Activated CD4-positive, alpha-beta memory T cell treated with anti-CD3 and anti-CD28 coated beads, Interleukin-2, amount 10 ng/mL, durations not matched to agents 7 days and 5 days (primary cell): ENCODE measurements around the gene PSPN. TPM values are rescaled to one million over a fixed set of nuclear protein-coding genes. Genes with fewer than 3 reads are reported as not detected.
A peak's percentile ranks its signal among the peaks of the same experiment; 100 is the strongest.

Experiments used
- CTCF ChIA-PET: fragments of 350-600 bp; sonication (Branson Sonifier 250); formaldehyde crosslinking; loops from one replicate; lab custom pipeline; 2021; ENCODE audit warnings: antibody characterized with exemption, inconsistent platforms; lab: Charles Lee
- POLR2A ChIA-PET: fragments of 350-600 bp; sonication (Branson Sonifier 250); formaldehyde crosslinking; loops from one replicate; lab custom pipeline; 2021; ENCODE audit warnings: antibody characterized with exemption; lab: Charles Lee
- DNase-seq: peaks from one replicate; pipeline ENCODE4 v3.0.0-alpha.2; 2020
- H3K27ac Mint-ChIP-seq: one replicate; pipeline ENCODE4 v1.8.0; 2021; ENCODE audit warnings: mild to moderate bottlenecking, mixed read lengths
- H3K27me3 Mint-ChIP-seq: one replicate; pipeline ENCODE4 v1.8.0; 2021; ENCODE audit warnings: mixed read lengths
- H3K36me3 Mint-ChIP-seq: one replicate; pipeline ENCODE4 v1.8.0; 2021; ENCODE audit warnings: low read depth, mixed read lengths
- H3K4me1 Mint-ChIP-seq: one replicate; pipeline ENCODE4 v1.8.0; 2021; ENCODE audit warnings: mixed read lengths
- H3K4me3 Mint-ChIP-seq: one replicate; pipeline ENCODE4 v1.8.0; 2021; ENCODE audit warnings: mild to moderate bottlenecking, mixed read lengths
- H3K9me3 Mint-ChIP-seq: one replicate; pipeline ENCODE4 v1.8.0; 2021; ENCODE audit warnings: mixed read lengths
- total RNA-seq, 2 experiments: library from RNA; stranded (reverse); gene quantifications; one replicate each; pipeline ENCODE4 v1.2.3, GENCODE V29; 2021

PSPN gene, protein sequence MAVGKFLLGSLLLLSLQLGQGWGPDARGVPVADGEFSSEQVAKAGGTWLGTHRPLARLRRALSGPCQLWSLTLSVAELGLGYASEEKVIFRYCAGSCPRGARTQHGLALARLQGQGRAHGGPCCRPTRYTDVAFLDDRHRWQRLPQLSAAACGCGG
- 1 to 10 TPM; 2.3 to 2.7 TPM for total RNA-seq

DNA sequence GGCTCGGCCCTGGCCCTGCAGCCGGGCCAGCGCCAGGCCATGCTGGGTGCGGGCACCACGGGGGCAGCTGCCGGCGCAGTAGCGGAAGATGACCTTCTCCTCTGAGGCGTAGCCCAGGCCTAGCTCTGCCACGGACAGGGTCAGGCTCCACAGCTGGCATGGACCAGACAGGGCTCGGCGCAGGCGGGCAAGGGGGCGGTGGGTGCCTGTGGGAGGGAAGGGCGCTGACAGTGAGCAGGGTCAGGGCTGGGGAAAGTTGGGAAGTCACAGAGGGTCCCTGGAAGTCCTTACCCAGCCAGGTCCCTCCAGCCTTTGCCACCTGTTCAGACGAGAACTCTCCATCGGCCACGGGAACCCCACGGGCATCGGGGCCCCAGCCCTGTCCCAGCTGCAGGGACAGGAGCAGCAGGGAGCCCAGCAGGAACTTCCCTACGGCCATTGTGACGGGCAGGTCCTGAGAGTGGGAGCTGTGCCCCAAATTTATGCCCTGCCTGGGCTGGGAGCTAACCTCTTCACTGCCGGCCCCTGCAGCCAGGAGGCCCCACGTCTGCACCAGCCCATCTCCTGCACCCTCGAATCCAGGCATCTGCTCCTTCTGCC lies at the start of gene PSPN:
Gene PSPN, minus strand, starts transcription at position 523 of the 600 bp plus-strand sequence. Its CDS starts 84 bp downstream, at position 439.
- peaks cover 17% of the 10 kb centered on the region for H3K36me3 Mint-ChIP-seq
- POLR2A ChIA-PET = interaction anchor here (1.6 kb wide), 1 partner anchor 11 kb away, joined by 3 read pairs; no protein-coding TSS in a partner anchor

DNA sequence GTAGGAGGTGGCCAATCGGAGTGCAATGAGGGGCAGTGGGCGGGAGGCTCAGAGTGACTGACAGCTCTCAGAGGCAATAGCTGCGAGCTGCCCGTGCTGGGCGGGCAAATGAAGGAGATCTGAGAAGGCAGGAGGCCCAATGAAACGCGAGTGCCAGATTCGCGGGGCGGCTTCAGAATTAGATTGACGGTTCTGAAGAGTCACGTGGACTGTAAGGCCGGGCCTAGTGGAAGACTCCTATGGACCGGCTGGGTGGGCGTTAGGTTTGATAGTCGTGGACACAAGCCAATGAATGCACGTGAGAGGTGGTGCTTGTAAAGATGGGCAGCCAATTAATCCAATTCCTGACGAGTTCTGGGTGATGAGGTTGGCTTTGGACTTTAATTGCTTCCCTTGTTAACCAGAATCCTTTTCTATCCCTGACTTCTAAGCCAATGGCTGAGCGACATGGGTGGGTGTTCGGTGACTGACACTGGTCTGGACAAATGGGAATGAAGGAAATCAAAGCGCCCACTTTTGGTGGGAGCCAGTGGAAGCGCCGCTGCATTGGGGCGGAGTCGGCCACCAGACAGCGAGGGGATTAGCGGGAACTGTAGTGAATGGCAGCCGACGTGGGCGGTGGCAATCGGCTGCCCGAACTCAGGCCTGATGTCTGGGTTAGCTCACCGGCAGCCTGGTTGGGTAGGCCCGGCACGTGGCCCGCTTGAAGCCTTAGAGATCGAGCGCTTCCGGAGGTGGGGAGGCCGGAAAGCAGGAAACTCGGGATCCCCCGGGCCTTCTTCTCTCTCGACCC lies 49.4 kb upstream of the PSPN start:
- POLR2A ChIA-PET = interaction anchor here (0.6 to 2.4 kb wide), 17 partner anchors 9 to 734 kb away, joined by 3 to 18 read pairs (median 4); partner anchors contain the start of genes ALKBH7, CLPP, DENND1C and GTF2F1
- no peaks in the 10 kb centered on the region for H3K9me3 Mint-ChIP-seq
- CTCF ChIA-PET = interaction anchor here (0.8 to 1.8 kb wide), 6 partner anchors 14 to 438 kb away, joined by 3 to 6 read pairs (median 4); partner anchors contain the start of gene ALKBH7
- peak; percentile 100 for DNase-seq
- peak overlapping the region; percentile 80 for H3K27ac Mint-ChIP-seq
- H3K4me3 Mint-ChIP-seq = peak overlapping the region; percentile 71
- no peaks in the 10 kb centered on the region for H3K27me3 Mint-ChIP-seq
- peaks cover 31% of the 10 kb centered on the region for H3K36me3 Mint-ChIP-seq
- H3K4me1 Mint-ChIP-seq = peaks cover 40% of the 10 kb centered on the region

More for the DNA sequence above, at the start of gene PSPN:
- Mint-ChIP-seq H3K27me3 (no peaks in the 10 kb centered on the region), H3K9me3 (no peaks in the 10 kb centered on the region), H3K27ac (no peak within 1 kb of the TSS), H3K4me1 (peaks cover 13% of the 10 kb centered on the region), H3K4me3 (no peak within 1 kb of the TSS)
- DNase-seq = no peak
- CTCF ChIA-PET = no interaction called here

DNA sequence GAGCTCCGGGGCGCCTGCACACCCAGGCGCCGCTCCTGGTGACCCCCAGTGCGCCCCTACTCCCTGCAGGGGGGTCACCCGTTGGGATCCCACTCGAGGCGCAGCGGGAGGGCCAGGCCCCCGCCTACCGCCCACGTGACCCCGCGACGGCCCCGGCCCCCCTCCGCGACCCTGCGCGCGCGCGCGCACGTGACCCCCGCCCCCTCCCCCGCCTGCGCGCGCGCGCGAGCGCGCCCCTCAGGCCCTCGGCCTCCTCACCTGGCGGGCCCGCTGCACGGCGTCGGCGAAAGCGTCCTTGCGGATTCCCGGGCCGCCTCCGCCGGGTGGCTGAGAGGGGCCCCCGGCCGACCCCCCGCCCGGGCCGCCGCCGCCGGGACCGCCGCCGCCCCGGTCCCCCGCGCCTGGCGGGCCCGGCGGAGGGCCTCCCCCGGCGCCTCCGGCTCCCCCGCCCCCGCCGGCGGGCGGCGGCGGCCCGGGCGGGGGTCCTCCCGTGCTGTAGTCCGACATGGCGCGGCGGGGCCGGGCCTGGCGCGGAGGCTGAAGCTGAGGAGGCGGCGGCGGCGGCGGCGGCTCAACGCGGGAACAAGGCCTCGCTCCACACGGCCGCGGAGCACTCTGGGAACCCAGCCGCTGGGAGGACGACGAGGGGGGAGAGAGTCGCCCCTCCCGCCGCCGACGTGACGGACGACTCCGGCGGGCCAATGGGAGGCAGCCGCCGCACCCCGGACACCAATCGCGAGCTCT lies 48.6 kb upstream of the PSPN start, which contains the start of gene KHSRP:
Gene KHSRP, minus strand, starts transcription at position 617 of the 744 bp plus-strand sequence. Its CDS starts 110 bp downstream, at position 507.
- ChIA-PET POLR2A (interaction anchor here (0.8 to 2.4 kb wide), 17 partner anchors 8 to 733 kb away, joined by 3 to 18 read pairs (median 4); partner anchors contain the start of genes ALKBH7, CLPP, DENND1C and GTF2F1), CTCF (interaction anchor here (0.8 to 1.8 kb wide), 6 partner anchors 14 to 439 kb away, joined by 3 to 6 read pairs (median 4); partner anchors contain the start of gene ALKBH7)
- peak within 1 kb of the TSS; percentile 88 for H3K4me3 Mint-ChIP-seq
- no peaks in the 10 kb centered on the region for H3K27me3 Mint-ChIP-seq
- peak within 1 kb of the TSS; percentile 80 for H3K27ac Mint-ChIP-seq
- H3K9me3 Mint-ChIP-seq = no peaks in the 10 kb centered on the region
- H3K4me1 Mint-ChIP-seq = peaks cover 37% of the 10 kb centered on the region
- no peak for DNase-seq
- H3K36me3 Mint-ChIP-seq = peaks cover 37% of the 10 kb centered on the region

DNA sequence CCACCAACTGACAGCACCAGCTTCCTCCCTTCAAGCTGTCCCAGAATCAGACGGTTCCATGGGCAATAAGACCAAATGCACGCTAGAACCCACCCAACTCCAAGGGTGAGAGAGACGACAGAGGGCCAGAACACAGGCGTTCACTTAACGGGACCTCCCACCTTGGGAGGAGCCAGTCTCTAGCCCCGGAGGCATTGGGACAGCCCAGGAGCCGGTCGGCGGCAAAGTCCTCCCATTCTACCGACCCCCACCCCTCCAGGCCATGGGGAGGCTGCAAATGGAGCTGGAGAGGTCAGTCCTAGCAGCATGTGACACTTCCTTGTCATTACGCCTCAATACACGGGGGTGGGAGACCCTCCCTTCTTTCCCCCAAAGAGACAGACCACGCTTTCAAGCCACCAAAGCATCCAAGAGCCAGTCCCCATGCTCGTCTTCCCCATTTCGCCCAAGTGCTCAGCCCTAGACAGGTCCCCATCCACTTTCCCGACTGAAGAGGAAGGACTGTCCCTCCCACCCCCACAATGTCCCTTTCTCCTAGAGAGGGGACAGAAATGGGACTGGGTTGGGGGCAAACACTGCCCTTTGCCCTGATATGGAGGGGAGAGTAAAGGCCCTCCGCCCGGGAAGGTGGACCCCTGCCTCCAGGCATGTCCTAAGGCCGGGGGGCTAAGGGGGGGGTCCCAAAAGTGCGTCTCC lies 47.9 kb upstream of the PSPN start:
- Mint-ChIP-seq H3K9me3 (no peaks in the 10 kb centered on the region), H3K4me1 (peaks cover 37% of the 10 kb centered on the region), H3K36me3 (peaks cover 45% of the 10 kb centered on the region), H3K27me3 (no peaks in the 10 kb centered on the region), H3K4me3 (peak overlapping the region; percentile 88), H3K27ac (peak overlapping the region; percentile 78)
- DNase-seq = peak; percentile 54
- ChIA-PET POLR2A (interaction anchor here (1.0 to 2.4 kb wide), 4 partner anchors 12 to 59 kb away, joined by 4 to 16 read pairs (median 8); partner anchors contain the start of genes GTF2F1 and SLC25A41), CTCF (no interaction called here)

DNA sequence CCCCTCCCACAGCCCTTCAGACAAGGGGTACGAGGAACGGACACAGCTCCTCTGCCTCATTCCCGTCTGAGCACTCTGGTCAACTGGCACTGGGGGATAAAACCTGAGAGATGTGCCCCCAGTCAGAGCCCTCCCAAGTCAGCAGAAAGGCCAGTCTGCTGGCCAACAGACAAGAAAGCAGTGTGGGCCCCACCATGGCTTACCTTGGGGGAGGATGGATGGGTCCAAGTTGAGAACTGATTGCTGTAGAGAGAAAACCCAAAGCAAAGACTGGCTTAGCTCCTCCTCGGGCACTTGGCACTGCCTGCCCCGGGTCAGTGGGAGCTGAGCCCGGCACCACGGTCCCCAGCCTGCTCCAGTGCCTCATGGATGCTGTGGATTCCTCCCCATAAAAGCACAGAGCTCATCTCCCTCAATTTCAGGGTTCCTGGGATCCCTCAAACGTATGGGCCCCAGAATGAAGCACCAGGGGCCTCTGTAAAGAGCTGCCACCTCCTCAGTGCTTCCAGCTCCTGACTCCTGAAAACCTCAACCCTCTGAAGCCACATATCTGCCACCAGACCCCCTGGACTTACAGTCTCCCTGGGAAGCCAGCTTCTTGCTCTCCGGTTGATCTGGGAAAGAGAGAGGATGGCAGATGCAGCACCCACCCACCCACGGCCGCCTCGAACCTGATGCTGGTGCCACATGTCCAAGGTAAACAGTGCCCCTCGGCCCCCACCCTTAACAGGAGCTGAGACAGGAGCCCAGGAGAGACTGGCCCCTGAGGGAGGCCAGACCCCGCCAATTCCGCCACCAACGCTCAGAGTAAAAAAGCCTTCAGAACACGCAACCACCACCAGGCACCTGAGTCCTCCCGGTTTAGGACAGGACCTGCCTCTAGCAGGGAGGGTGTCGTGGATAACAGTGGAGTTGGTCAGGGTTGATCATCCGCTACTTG lies 45.6 kb upstream of the PSPN start:
- Mint-ChIP-seq H3K27ac (no peak overlapping the region), H3K36me3 (peaks cover 65% of the 10 kb centered on the region)
- CTCF ChIA-PET = no interaction called here

DNA sequence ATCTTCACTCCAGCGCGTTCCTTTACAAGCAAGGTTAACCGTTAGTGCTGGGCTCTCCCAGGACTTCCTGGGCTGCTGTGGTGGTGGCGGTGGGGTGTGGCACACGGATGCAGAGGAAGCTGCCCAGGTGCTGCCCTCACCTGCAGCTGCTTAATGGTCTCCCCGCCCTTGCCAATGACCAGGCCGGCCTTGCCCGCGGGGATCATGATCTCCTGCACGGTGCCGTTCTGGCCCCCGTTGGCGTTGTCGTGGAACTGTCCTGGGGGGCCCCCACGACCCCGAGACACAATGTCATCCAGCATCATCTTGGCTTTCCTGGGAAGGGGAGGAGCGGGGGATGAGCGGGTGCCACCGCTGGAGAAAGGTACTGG lies 42.8 kb upstream of the PSPN start:
- Mint-ChIP-seq H3K27ac (no peak overlapping the region), H3K4me3 (no peak overlapping the region), H3K27me3 (no peaks in the 10 kb centered on the region), H3K36me3 (peaks cover 77% of the 10 kb centered on the region), H3K4me1 (peaks cover 21% of the 10 kb centered on the region), H3K9me3 (no peaks in the 10 kb centered on the region)
- DNase-seq = no peak
- CTCF ChIA-PET = no interaction called here
- POLR2A ChIA-PET = no interaction called here

More for the DNA sequence above, 45.6 kb upstream of the PSPN start:
- Mint-ChIP-seq H3K9me3 (no peaks in the 10 kb centered on the region), H3K27me3 (no peaks in the 10 kb centered on the region), H3K4me3 (no peak overlapping the region), H3K4me1 (peaks cover 33% of the 10 kb centered on the region)
- no peak for DNase-seq
- POLR2A ChIA-PET = interaction anchor here (0.8 to 1.2 kb wide), 2 partner anchors 48 to 60 kb away, joined by 3 read pairs; partner anchors contain the start of gene DENND1C

DNA sequence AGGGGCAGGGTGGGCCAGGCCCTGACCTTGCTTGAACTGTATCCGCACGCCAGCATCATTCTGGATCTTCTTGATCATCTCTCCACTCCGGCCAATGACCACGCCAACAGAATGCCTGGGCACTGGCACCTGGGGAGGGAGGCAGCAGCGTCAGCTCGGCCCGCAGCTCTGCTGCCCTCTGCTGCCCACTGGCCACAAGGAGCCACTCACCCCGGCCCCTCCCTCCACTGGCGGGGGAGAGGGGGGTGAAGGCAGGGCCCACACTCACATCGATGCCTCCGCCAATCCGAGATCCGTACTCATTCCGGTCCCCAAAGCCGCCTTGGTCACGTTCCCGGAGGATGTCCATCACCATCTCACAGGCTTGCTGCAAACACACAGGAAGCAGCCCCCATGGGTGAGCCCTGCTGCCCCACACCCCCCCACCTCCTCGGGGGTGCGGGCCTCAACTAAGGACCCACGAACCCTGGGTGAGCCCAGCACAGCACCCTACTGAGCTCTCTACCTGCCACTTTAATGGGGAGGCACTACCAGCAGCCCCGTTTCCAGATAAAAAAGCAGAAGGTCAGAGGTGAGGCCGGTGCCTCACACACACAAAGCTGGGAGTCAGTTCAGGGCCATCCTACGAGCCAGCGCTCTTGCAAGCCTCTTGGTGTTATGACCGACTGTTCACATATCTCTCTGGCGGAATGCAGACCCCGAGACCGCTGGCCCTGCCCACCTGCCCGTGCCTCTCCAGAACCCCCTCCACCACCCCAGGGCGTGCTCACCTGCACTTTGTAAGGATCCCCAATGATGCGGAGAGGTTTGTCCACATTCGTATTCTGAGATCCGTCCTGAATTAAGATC lies 42.2 kb upstream of the PSPN start:
- H3K4me1 Mint-ChIP-seq = peaks cover 15% of the 10 kb centered on the region
- ChIA-PET POLR2A (no interaction called here), CTCF (no interaction called here)
- peaks cover 71% of the 10 kb centered on the region for H3K36me3 Mint-ChIP-seq
- no peaks in the 10 kb centered on the region for H3K9me3 Mint-ChIP-seq
- no peak overlapping the region for H3K4me3 Mint-ChIP-seq
- no peak overlapping the region for H3K27ac Mint-ChIP-seq
- DNase-seq = no peak
- no peaks in the 10 kb centered on the region for H3K27me3 Mint-ChIP-seq

DNA sequence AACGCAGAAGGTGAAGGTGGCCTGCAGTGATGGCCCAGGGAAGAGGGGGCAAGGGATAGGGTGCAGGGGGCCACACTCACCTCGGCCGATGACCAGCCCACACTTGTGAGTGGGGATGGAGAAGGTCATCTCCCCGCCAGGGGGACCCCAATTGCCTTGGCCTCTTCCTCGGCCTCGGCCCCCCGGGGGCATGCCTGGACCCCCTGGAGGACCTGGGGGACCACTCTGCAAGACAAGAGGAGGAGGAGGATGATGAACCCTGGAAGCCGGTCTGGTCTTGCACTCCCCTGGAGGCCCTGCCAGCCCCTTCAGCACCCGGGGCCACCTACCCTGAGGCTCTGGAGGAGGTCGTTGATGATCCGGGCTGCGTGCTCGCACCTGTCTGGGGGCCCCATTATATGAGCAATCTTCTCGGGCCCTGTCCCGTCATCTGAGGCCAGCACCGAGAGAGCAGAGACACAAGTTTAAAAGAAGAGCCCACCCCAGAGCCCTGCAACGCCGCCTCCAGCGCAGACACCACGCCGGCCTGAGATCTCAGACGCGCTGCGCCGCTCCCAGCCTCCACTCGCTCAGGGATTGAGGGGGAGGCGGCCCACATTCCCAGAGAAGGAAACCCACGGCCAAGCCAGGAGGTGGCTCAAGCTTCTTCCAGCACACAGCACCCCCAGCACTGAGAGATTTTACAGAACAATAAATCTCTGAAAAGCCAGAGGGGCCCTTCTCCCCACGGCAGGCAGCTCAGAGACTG lies 41.1 kb upstream of the PSPN start:
- DNase-seq = no peak
- peaks cover 5% of the 10 kb centered on the region for H3K4me1 Mint-ChIP-seq
- POLR2A ChIA-PET = interaction anchor here (1.2 kb wide), 1 partner anchor 8 kb away, joined by 3 read pairs; the partner anchor contains the start of gene KHSRP

DNA sequence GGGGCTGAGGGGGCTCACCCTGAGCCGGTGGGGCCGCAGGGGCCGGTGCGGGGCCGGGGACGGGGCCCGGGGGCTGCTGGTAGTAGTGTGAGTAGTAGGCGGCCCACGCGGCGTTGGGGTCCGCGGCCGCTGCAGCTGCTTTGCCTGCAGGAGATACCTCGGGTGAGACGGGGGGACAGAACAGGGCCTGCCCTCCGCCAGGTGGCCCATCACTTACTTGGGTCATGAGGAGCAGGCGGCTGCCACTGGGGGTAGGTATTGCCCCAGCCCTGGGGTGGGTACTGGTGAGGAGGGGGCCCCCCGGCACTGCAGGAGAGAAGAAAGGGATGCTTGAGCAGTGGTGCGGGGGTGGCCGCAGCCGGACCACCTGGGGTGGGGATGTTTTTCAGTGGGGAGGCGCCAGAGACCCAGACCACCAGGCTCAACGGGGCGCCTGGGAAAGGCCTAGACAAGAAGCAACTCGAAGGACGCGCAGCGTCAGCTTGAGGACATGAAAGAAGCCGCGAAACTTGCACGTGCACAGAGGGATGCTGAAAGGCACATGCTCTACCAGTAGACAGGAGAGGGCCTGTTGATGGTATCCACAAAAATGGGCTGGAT lies 40.0 kb upstream of the PSPN start:
- H3K36me3 Mint-ChIP-seq = peaks cover 54% of the 10 kb centered on the region
- H3K27ac Mint-ChIP-seq = no peak overlapping the region
- H3K27me3 Mint-ChIP-seq = no peaks in the 10 kb centered on the region
- H3K9me3 Mint-ChIP-seq = no peaks in the 10 kb centered on the region
- peaks cover 2% of the 10 kb centered on the region for H3K4me1 Mint-ChIP-seq
- ChIA-PET POLR2A (interaction anchor here (1.2 kb wide), 1 partner anchor 9 kb away, joined by 3 read pairs; the partner anchor contains the start of gene KHSRP), CTCF (no interaction called here)
- DNase-seq = no peak
- H3K4me3 Mint-ChIP-seq = no peak overlapping the region

More for the DNA sequence above, 41.1 kb upstream of the PSPN start:
- H3K9me3 Mint-ChIP-seq = no peaks in the 10 kb centered on the region
- H3K36me3 Mint-ChIP-seq = peaks cover 63% of the 10 kb centered on the region
- CTCF ChIA-PET = no interaction called here
- no peak overlapping the region for H3K27ac Mint-ChIP-seq
- H3K27me3 Mint-ChIP-seq = no peaks in the 10 kb centered on the region
- H3K4me3 Mint-ChIP-seq = no peak overlapping the region
